Loucy (cell line): ENCODE results near the gene OR1A1.

Source experiments
- CTCF ChIP-seq: fragments of 200-600 bp; sonication (generic); conservative IDR thresholded peaks from 2 replicates; pipeline ENCODE4 v1.5.1; 2014; ENCODE audit warnings: mild to moderate bottlenecking, antibody characterized with exemption, low read length
- EZH2phosphoT487 ChIP-seq: fragments of 200-600 bp; IDR thresholded peaks from 2 replicates; pipeline ENCODE4 v1.6.1; 2018; ENCODE audit warnings: antibody characterized with exemption, mild to moderate bottlenecking, moderate library complexity, borderline replicate concordance

GRCh38 chr17:3208484-3208883 lies 1.0 kb downstream of the OR1A1 start:
- TF ChIP-seq CTCF (no peak), EZH2phosphoT487 (no peak)
